GM21360 (cell line): ENCODE results near the gene SH3BP5.

Experiments used
- ATAC-seq: cut with Tn5 transposase; IDR thresholded peaks from one replicate; pipeline ENCODE4 v1.9.1; 2021; ENCODE audit warnings: mild to moderate bottlenecking, moderate library complexity; ENCODE audit not compliant: unreplicated experiment

Gene SH3BP5

GRCh38 chr3:15299036-15299435, 33.4 kb downstream of the SH3BP5 start:
- ATAC-seq, result no peak

DNA sequence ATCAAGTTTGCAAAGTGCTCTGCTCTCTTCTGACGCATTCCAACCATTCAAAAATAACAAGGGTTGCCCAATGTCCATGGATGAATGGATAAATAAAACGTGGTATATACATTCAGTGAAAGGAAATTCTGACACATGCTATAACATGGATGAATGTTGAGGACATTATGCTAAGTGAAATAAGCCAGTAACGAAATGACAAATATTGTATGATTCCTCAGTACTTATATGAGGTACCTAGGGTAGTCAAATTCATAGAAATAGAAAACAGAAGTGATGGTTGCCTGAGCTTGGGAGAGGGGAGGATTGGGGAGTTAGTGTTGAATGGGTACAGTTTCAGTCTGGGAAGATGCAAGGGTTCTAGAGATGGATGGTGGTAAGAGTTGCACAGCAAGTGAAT, 33.9 kb downstream of the SH3BP5 start:
- ATAC-seq, result no peak

DNA sequence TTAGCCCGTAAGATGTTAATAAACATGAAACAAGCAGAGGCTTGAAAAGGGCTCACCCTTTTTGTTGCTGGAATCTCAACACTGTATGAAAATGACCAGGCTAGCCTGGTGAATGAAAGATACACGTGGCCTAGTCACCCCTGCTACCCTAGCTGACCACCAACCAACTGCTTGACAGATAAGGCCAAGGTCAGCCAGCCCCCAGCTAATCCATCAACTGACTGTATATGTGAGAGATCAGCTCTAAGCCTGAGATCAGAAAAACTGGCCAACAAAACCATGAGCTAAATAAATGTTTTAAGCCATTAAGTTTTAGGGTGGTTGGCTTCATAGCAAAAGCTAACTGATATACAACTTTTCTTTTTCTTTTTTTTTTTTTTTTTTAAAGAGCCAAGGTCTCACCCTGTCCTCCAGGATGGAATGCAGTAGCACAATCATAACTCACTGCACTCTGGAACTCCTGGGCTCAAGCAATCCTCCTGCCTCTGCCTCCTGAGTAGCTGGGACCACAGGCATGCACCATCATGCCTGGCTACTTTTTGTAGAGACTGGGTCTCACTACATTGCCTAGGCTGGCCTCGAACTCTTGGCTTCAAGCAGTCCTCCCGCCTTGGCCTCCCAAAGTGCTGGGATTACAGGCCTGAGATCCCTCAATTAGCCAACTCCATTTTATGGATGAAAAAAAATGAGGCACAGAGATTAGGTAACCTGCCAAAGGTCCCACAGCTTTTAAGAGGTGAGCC, 34.6 kb downstream of the SH3BP5 start:
- no peak for ATAC-seq

GRCh38 chr3:15295506-15295905, 36.9 kb downstream of the SH3BP5 start:
- no peak for ATAC-seq

- ATAC-seq, result no peak
Measured at GRCh38 chr3:15294929-15295328, 37.5 kb downstream of the SH3BP5 start.

- no peak for ATAC-seq
Measured at GRCh38 chr3:15292765-15293522, 39.4 kb downstream of the SH3BP5 start.

DNA sequence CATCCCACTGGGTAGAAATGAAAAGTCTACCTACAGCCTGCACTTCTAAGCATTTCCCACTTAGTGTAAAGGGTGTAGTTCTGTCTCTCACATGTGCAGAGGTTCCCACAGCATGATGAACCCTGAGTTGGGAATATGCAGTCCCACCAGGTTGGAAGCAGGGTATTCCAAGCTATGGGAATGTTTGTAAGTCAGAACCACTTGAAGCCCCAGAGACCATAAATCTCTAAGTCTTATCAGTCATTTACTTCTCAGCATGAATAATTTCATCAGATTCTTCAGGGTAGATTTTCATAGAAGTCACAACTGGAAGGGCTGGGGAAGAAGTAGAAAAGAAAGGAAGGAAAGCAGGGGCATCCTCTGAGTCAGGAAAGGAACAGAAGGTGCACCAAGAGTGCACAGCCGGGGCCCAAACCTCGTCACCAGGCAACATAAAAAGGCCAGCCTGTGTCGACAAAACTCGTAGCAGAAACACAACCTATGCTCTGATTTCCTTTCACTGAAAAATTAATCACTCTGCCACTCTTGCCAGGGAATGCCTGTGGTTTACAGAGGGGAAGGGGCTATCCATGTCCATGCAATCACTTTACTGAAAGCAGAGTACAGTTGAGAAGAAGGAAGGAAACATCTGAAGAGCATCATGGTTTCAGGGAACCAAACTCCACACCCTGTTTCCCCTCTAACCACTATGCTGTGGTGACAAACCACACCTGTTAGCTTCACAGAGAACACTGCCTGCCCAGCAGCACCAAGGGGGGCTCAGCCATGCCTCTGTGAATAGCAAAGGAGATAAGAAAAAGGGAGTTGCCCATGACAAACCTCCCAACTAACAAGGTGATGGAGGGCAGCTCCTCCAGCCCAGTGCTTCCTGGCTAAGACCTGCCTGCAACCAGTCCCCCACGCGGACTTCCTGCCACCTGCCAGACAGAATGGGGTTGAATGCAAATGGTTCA, 40.5 kb downstream of the SH3BP5 start:
- peak; percentile 90 for ATAC-seq

DNA sequence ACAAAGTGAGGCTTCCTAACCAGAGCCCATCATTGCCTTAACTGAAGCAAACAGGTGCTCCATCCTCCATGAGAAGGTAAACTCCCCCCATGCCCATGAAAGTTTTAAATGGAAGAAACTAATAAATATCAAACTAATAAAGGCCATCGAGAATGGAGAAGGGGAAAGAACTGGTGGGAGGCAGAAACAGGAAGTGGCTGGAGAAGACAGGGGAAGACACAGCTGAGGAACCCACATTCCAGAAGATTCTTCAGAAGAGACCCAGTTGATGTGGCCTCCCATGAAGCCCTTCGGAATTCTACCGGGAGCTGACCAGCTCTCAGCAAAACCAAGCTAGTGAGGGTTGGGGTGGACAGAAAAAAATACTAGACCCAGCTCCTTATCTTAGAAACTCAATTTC, 41.6 kb downstream of the SH3BP5 start:
- ATAC-seq, result no peak

DNA sequence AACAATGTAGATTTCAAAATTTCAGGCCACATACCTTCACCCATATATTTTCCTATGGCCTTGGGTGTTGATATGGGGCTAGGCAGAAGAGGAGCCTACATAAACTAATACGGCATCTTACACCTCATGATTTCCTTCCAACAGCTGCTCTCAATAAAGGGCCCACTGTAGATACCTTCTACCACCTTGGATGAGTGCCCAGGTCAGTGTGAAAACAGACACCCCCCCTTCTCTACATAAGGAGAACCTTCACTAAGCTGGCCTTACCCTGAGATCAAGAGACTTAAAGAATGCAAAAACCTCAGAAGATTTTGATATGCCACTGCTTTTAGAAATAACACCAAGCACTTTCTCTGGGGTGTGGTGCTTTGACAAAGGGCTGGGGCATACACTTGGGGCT, 42.7 kb downstream of the SH3BP5 start:
- no peak for ATAC-seq

- ATAC-seq, result no peak
Measured at GRCh38 chr3:15288331-15289035, 43.9 kb downstream of the SH3BP5 start.

DNA sequence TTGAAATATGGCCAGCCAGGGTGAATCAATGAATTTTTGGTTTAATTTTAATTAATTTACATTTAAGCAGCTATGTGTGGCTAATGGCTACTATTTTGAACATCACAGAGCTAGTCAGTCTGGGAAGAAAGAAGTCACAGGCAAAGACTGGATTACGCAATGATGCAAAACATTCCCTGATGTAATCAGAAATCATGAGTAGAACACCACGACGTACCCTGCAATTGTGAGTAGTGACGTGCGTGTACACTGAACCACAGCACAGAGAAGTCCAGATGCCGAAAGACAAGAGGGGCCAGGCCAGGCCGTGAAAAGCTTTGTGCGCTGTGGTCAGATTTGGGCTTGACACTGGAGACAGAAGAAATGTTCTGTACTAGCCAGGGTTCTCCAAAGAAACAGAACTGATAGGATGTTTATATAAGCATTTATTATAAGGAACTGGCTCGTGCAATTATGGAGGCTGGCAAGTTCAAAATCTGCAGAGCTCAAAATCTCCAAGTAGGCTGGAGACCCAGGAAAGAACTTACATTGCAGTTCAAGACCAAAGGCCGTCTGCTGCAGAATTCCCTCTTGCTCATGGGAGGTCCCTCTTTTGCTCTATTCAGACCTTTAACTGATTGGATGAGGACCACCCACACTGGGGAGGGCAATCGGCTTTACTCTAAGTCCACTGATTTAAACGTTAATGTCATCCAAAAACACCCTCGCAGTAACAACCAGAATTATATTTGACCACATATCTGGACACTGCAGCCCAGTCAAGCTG, 44.6 kb downstream of the SH3BP5 start:
- no peak for ATAC-seq

DNA sequence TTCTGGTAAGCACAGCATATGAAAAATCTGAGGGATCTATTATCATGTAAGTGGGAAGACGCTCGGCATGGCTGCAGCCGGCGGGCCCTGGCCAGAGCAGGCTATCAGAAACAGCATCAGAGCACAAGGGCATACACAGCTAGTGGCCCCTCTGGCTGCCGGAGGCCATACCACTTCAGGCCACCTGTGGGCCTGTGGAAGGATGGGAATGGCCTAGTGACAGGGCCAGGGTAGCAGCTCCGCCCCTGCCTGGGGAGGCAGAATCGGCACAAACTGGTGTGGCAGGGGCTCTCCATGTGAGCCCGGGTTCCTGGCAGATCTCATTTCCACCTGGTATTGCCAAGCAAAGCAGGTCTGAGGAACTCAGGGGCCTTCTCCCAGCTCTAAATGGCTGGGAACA, 46.4 kb downstream of the SH3BP5 start:
- ATAC-seq, result no peak

GRCh38 chr3:15284121-15284889, 48.1 kb downstream of the SH3BP5 start:
- no peak for ATAC-seq

DNA sequence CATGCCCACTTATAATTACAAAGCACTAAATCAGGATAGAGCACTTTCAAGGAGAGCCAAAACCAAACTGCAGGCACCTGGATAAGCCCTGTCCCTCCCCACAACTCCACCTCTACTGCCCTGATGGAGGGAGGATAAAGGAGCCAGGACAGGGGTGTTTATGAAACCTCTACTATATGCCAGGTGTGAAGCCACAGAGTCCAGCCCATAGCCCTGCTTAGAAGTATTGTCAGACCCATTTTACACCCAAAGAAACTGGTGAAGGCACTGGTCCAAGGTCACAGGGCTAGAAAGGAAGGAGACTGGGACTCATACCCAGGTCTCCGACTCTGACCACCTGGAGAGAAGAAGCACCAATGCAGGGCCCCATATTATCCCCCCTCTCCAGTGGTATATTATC, 48.7 kb downstream of the SH3BP5 start:
- ATAC-seq, result no peak

DNA sequence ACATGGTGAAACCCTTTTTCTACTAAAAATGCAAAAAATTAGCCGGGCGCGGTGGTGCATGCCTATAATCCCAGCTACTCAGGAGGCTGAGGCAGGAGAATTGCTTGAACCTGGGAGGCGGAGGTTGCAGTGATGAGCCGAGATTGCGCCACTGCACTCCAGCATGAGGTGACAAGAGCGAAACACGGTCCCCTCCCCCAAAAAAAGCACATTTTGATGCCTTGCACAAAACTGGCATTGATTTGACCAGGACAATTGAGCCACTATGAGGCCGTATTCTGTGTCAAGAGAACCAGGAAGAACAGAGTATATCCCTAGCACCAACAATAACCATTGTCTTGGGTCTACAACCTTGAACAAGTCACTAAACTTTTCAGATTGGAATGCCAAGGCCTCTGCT, 50.6 kb downstream of the SH3BP5 start:
- ATAC-seq, result no peak

DNA sequence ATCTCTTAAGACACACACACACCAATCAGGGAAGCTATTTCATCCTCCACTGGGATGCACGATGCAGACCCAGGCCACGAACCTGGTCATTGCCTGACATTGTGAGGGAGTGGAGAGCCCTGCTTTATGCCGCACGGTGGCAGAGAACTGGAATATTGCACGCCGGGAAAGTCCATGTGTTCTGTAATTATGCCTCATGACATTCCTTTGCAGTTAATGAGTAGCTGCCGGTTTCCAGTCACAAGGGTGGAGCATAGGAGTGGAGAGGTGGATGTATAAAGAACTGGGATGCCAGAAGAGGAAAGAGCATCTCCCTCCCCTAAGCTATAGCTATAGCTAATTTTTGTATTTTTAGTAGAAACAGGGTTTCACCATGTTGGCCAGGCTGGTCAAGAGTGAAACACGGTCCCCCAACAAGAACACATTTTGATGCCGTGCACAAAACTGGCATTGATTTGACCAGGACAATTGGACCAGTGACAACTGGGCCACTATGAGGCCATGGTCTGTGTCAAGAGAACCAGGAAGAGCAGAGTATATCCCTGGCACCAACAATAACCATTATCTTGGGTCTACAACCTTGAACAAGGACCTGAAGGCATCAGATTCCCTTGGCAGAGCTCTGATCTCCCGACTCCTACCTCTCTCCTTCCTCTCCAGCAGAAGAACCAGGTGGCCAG, 51.4 kb downstream of the SH3BP5 start:
- no peak for ATAC-seq

- ATAC-seq, result no peak
Measured at GRCh38 chr3:15279671-15280402, 52.5 kb downstream of the SH3BP5 start.

- ATAC-seq, result no peak
Measured at GRCh38 chr3:15279205-15279604, 53.2 kb downstream of the SH3BP5 start.
